ENCODE results near the gene ACADM. TPM values are rescaled to one million over a fixed set of nuclear protein-coding genes. Genes with fewer than 3 reads are reported as not detected.

ACADM gene
- polyA plus RNA-seq, 1 of the 3 experiments (the other 2 are of a cell fraction) = 18.6 TPM

DNA sequence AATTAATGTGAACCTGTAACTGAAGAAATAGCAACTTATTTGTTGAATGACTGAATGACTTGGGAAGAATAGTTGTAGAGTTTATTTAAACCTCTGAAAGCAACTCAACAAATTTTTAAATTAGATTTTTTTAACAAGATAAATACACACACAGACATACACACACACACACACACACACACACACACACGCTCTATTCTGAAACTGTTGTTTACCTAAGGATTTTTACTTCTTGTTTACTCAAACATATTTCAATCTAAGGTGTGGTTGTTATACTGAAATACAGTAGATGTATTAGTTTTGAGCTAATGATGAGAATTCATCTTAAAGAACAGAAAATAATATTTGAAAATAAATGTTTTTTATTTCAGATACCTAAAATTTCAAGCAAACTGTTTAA, 11.5 kb downstream of the ACADM start:
- POLR2A ChIA-PET = no interaction called here
- TF ChIP-seq NRF1 (IDR thresholded peaks at IDR 0.05; ENCODE audit: low read depth, low read length) (no peak), NFIC (IDR thresholded peaks at IDR 0.05; ENCODE audit: borderline replicate concordance) (no peak)
- Histone ChIP-seq H3K27ac (ENCODE audit: low read depth in 2 of 2, low read length in 1 of 2) (no peak overlapping the region), H3K4me3 (ENCODE audit: low read depth in 2 of 2, low read length in 1 of 2) (no peak overlapping the region), H3K27me3 (ENCODE audit: insufficient read depth) (no peaks in the 10 kb centered on the region), H3K9ac (no peak overlapping the region), H4K20me1 (ENCODE audit: insufficient read depth) (no peaks in the 10 kb centered on the region), H3K9me3 (no peaks in the 10 kb centered on the region), H2AFZ (ENCODE audit: low read depth) (no peak overlapping the region), H3K79me2 (ENCODE audit: insufficient read depth) (peaks cover 8% of the 10 kb centered on the region), H3F3A (replicated peaks; ENCODE audit: insufficient read depth) (peaks cover 14% of the 10 kb centered on the region), H3K36me3 (replicated peaks in 1 of 2; ENCODE audit: control insufficient read depth in 1 of 2, insufficient read depth in 2 of 2, low read length in 1 of 2) (peaks cover 45 to 56% of the 10 kb centered on the region in 2 experiments), H3K4me2 (no peak overlapping the region), H3K9me2 (no peaks in the 10 kb centered on the region), H3K4me1 (ENCODE audit: control insufficient read depth in 1 of 2, insufficient read depth in 2 of 2, low read depth in 1 of 2, low read length in 1 of 2) (peaks cover 0 to 12% of the 10 kb centered on the region in 2 experiments; a peak in 1 of 4 replicates)
- CTCF ChIA-PET = no interaction called here
- WGBS (ENCODE audit: low lambda C conversion rate) = 86% methylated on average over 1 of the region's 1 CpG
- no peak for DNase-seq

DNA sequence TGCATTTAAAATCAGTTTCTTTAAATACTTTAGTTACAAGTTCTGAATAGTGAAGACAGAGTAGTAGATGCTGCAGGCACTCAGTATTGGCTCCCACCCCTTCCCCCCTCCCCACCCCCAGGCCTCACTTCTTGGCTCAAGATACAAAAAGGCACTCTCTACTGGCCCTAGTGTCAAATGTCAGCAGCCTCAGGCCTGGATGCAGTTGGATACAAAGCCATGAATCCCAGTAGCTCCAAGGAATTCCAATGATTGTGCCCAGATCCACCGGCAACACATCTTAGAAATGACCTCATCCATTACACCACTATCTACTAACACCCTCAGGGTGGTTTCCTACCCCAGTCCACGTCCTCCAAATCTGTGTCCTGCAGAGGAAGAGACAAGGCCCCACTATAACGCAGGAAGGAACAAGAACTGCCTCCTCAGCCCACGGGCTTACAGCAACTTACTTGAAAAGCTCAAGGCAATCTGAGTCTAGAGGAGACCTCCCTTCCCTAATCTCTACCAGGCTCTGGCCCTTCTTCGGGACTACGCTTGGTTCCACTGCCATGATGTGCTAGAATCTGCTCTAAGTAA, 17.6 kb downstream of the ACADM start:
- no peak for TF ChIP-seq YY1 (IDR thresholded peaks at IDR 0.05; ENCODE audit: low read depth)
- no peak for TF ChIP-seq MEF2A (IDR thresholded peaks at IDR 0.05; ENCODE audit: borderline replicate concordance, low read depth)
- no peak for TF ChIP-seq ELF1 (IDR thresholded peaks at IDR 0.05)
- no peak for TF ChIP-seq EZH2phosphoT487 (IDR thresholded peaks at IDR 0.05; ENCODE audit: borderline replicate concordance, low read depth)
- no peak for TF ChIP-seq RFX5 (IDR thresholded peaks at IDR 0.05; ENCODE audit: low read length)
- TF ChIP-seq, protein P1, sequence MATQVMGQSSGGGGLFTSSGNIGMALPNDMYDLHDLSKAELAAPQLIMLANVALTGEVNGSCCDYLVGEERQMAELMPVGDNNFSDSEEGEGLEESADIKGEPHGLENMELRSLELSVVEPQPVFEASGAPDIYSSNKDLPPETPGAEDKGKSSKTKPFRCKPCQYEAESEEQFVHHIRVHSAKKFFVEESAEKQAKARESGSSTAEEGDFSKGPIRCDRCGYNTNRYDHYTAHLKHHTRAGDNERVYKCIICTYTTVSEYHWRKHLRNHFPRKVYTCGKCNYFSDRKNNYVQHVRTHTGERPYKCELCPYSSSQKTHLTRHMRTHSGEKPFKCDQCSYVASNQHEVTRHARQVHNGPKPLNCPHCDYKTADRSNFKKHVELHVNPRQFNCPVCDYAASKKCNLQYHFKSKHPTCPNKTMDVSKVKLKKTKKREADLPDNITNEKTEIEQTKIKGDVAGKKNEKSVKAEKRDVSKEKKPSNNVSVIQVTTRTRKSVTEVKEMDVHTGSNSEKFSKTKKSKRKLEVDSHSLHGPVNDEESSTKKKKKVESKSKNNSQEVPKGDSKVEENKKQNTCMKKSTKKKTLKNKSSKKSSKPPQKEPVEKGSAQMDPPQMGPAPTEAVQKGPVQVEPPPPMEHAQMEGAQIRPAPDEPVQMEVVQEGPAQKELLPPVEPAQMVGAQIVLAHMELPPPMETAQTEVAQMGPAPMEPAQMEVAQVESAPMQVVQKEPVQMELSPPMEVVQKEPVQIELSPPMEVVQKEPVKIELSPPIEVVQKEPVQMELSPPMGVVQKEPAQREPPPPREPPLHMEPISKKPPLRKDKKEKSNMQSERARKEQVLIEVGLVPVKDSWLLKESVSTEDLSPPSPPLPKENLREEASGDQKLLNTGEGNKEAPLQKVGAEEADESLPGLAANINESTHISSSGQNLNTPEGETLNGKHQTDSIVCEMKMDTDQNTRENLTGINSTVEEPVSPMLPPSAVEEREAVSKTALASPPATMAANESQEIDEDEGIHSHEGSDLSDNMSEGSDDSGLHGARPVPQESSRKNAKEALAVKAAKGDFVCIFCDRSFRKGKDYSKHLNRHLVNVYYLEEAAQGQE (IDR thresholded peaks at IDR 0.05; ENCODE audit: low read depth, low read length) = no peak
- TF ChIP-seq, protein P2, sequence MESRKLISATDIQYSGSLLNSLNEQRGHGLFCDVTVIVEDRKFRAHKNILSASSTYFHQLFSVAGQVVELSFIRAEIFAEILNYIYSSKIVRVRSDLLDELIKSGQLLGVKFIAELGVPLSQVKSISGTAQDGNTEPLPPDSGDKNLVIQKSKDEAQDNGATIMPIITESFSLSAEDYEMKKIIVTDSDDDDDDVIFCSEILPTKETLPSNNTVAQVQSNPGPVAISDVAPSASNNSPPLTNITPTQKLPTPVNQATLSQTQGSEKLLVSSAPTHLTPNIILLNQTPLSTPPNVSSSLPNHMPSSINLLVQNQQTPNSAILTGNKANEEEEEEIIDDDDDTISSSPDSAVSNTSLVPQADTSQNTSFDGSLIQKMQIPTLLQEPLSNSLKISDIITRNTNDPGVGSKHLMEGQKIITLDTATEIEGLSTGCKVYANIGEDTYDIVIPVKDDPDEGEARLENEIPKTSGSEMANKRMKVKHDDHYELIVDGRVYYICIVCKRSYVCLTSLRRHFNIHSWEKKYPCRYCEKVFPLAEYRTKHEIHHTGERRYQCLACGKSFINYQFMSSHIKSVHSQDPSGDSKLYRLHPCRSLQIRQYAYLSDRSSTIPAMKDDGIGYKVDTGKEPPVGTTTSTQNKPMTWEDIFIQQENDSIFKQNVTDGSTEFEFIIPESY (IDR thresholded peaks at IDR 0.05; ENCODE audit: borderline replicate concordance, low read depth) = no peak
- no peak for TF ChIP-seq CHD2 (IDR thresholded peaks at IDR 0.05; ENCODE audit: low read length, partially characterized antibody)
- TF ChIP-seq, protein P3, sequence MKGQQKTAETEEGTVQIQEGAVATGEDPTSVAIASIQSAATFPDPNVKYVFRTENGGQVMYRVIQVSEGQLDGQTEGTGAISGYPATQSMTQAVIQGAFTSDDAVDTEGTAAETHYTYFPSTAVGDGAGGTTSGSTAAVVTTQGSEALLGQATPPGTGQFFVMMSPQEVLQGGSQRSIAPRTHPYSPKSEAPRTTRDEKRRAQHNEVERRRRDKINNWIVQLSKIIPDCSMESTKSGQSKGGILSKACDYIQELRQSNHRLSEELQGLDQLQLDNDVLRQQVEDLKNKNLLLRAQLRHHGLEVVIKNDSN (IDR thresholded peaks at IDR 0.05; ENCODE audit: borderline replicate concordance, low read depth) = no peak
- no peaks in the 10 kb centered on the region for H3K4me1 ChIP-seq (ENCODE audit: control insufficient read depth in 1 of 2, insufficient read depth in 2 of 2, low read depth in 1 of 2, low read length in 1 of 2)
- H3K4me3 ChIP-seq (ENCODE audit: low read depth in 2 of 2, low read length in 1 of 2) = no peak overlapping the region
- no peak overlapping the region for H3K9ac ChIP-seq
- CTCF ChIA-PET = no interaction called here
- no peaks in the 10 kb centered on the region for H3K27me3 ChIP-seq (ENCODE audit: insufficient read depth)
- no peak overlapping the region for H2AFZ ChIP-seq (ENCODE audit: low read depth)
- WGBS (ENCODE audit: low lambda C conversion rate) = 90% methylated on average over 6 of the region's 6 CpGs
- no peaks in the 10 kb centered on the region for H3K9me3 ChIP-seq
- H4K20me1 ChIP-seq (ENCODE audit: insufficient read depth) = no peaks in the 10 kb centered on the region
- no peaks in the 10 kb centered on the region for H3K9me2 ChIP-seq
- DNase-seq = no peak
- H3K27ac ChIP-seq (ENCODE audit: low read depth in 2 of 2, low read length in 1 of 2) = no peak overlapping the region
- H3K4me2 ChIP-seq = no peak overlapping the region
- POLR2A ChIA-PET = no interaction called here
- H3K36me3 ChIP-seq (replicated peaks in 1 of 2; ENCODE audit: control insufficient read depth in 1 of 2, insufficient read depth in 2 of 2, low read length in 1 of 2) = peaks cover 50 to 65% of the 10 kb centered on the region in 2 experiments
- H3F3A ChIP-seq (replicated peaks; ENCODE audit: insufficient read depth) = no peaks in the 10 kb centered on the region
- no peaks in the 10 kb centered on the region for H3K79me2 ChIP-seq (ENCODE audit: insufficient read depth)
